ENCODE results near the gene SH2D3A.

SH2D3A gene

GRCh38 chr19:6708346-6708745, 58.9 kb downstream of the SH2D3A start:
- H3K27me3 ChIP-seq (ENCODE audit: insufficient read depth, low read length, poor library complexity, severe bottlenecking), result no peaks in the 10 kb centered on the region
- H3K36me3 ChIP-seq (ENCODE audit: insufficient read depth, low read length), result no peaks in the 10 kb centered on the region
- H3K4me3 ChIP-seq (ENCODE audit: low read length, poor library complexity, severe bottlenecking), result no peak overlapping the region
- TF ChIP-seq CTCF (conservative IDR thresholded peaks at IDR 0.05; ENCODE audit: low read length) (no peak), EZH2phosphoT487 (IDR thresholded peaks at IDR 0.05; ENCODE audit: borderline replicate concordance) (no peak)
- no peaks in the 10 kb centered on the region for H3K9me3 ChIP-seq (ENCODE audit: insufficient read depth, low read depth, low read length)
- no peaks in the 10 kb centered on the region for H4K20me1 ChIP-seq (ENCODE audit: insufficient read depth, low read length, poor library complexity, severe bottlenecking)
- H2AFZ ChIP-seq (ENCODE audit: low read length), result no peak overlapping the region
- no peak overlapping the region for H3K9ac ChIP-seq (ENCODE audit: low read depth, low read length, poor library complexity, severe bottlenecking)
- H3K4me1 ChIP-seq (ENCODE audit: insufficient read depth, low read length, poor library complexity, severe bottlenecking), result no peaks in the 10 kb centered on the region
- H3K9me2 ChIP-seq (replicated peaks; ENCODE audit: low read depth, low read length), result no peaks in the 10 kb centered on the region
- H3K79me2 ChIP-seq (ENCODE audit: insufficient read depth, low read length), result no peaks in the 10 kb centered on the region
- no peaks in the 10 kb centered on the region for H3F3A ChIP-seq (ENCODE audit: low read depth)
- H3K4me2 ChIP-seq (ENCODE audit: low read depth, low read length, poor library complexity, severe bottlenecking), result no peak overlapping the region

- Histone ChIP-seq H3K4me3 (ENCODE audit: low read length, poor library complexity, severe bottlenecking) (no peak overlapping the region), H2AFZ (ENCODE audit: low read length) (no peak overlapping the region), H4K20me1 (ENCODE audit: insufficient read depth, low read length, poor library complexity, severe bottlenecking) (no peaks in the 10 kb centered on the region), H3K4me1 (ENCODE audit: insufficient read depth, low read length, poor library complexity, severe bottlenecking) (no peaks in the 10 kb centered on the region), H3K79me2 (ENCODE audit: insufficient read depth, low read length) (no peaks in the 10 kb centered on the region), H3K9me3 (ENCODE audit: insufficient read depth, low read depth, low read length) (no peaks in the 10 kb centered on the region), H3K4me2 (ENCODE audit: low read depth, low read length, poor library complexity, severe bottlenecking) (no peak overlapping the region), H3K36me3 (ENCODE audit: insufficient read depth, low read length) (no peaks in the 10 kb centered on the region), H3F3A (ENCODE audit: low read depth) (no peaks in the 10 kb centered on the region), H3K9me2 (replicated peaks; ENCODE audit: low read depth, low read length) (no peaks in the 10 kb centered on the region), H3K9ac (ENCODE audit: low read depth, low read length, poor library complexity, severe bottlenecking) (no peak overlapping the region), H3K27me3 (ENCODE audit: insufficient read depth, low read length, poor library complexity, severe bottlenecking) (no peaks in the 10 kb centered on the region)
- TF ChIP-seq EZH2phosphoT487 (IDR thresholded peaks at IDR 0.05; ENCODE audit: borderline replicate concordance) (no peak), CTCF (conservative IDR thresholded peaks at IDR 0.05; ENCODE audit: low read length) (no peak)
Measured at GRCh38 chr19:6707658-6708018, 59.6 kb downstream of the SH2D3A start.

GRCh38 chr19:6707011-6707657, 60.1 kb downstream of the SH2D3A start:
- TF ChIP-seq CTCF (conservative IDR thresholded peaks at IDR 0.05; ENCODE audit: low read length) (no peak), EZH2phosphoT487 (IDR thresholded peaks at IDR 0.05; ENCODE audit: borderline replicate concordance) (no peak)

More at GRCh38 chr19:6707011-6707657, 60.1 kb downstream of the SH2D3A start:
- no peak overlapping the region for H2AFZ ChIP-seq (ENCODE audit: low read length)
- no peaks in the 10 kb centered on the region for H3F3A ChIP-seq (ENCODE audit: low read depth)
- no peaks in the 10 kb centered on the region for H3K9me2 ChIP-seq (replicated peaks; ENCODE audit: low read depth, low read length)
- H3K36me3 ChIP-seq (ENCODE audit: insufficient read depth, low read length), result no peaks in the 10 kb centered on the region
- no peaks in the 10 kb centered on the region for H4K20me1 ChIP-seq (ENCODE audit: insufficient read depth, low read length, poor library complexity, severe bottlenecking)
- H3K4me2 ChIP-seq (ENCODE audit: low read depth, low read length, poor library complexity, severe bottlenecking), result no peak overlapping the region
- no peak overlapping the region for H3K9ac ChIP-seq (ENCODE audit: low read depth, low read length, poor library complexity, severe bottlenecking)
- no peak overlapping the region for H3K4me3 ChIP-seq (ENCODE audit: low read length, poor library complexity, severe bottlenecking)
- no peaks in the 10 kb centered on the region for H3K9me3 ChIP-seq (ENCODE audit: insufficient read depth, low read depth, low read length)
- H3K4me1 ChIP-seq (ENCODE audit: insufficient read depth, low read length, poor library complexity, severe bottlenecking), result no peaks in the 10 kb centered on the region
- no peaks in the 10 kb centered on the region for H3K79me2 ChIP-seq (ENCODE audit: insufficient read depth, low read length)
- H3K27me3 ChIP-seq (ENCODE audit: insufficient read depth, low read length, poor library complexity, severe bottlenecking), result no peaks in the 10 kb centered on the region
